Measurements from ENCODE around the gene POLR2J3. TPM values are rescaled to one million over a fixed set of nuclear protein-coding genes. Genes with fewer than 3 reads are reported as not detected.
A peak's percentile ranks its signal among the peaks of the same experiment; 100 is the strongest.
"Not testable (repeated sequence)": the region's sequence is repeated elsewhere in the genome, so short reads cannot be mapped to it uniquely, and the experiment has no call there.

Gene POLR2J3
- total RNA-seq, 2 donors from 2014 or later = 19.2 to 32.9 TPM

- DNase-seq; H3K4me1 ChIP-seq; H3K36me3 ChIP-seq; H3K27me3 ChIP-seq; H3K9me3 ChIP-seq; intact Hi-C loops (cut with DNase I); H3K27ac ChIP-seq; H3K9ac ChIP-seq (ENCODE audit: low read depth in 2 of 2, low read length in 2 of 2); H3K4me3 ChIP-seq: not testable (repeated sequence)
Measured at GRCh38 chr7:102606848-102607247, 34.5 kb upstream of the POLR2J3 start.

- H3K27ac ChIP-seq; intact Hi-C loops (cut with DNase I); DNase-seq; H3K36me3 ChIP-seq; H3K4me1 ChIP-seq; H3K27me3 ChIP-seq; H3K9ac ChIP-seq (ENCODE audit: low read depth in 2 of 2, low read length in 2 of 2); H3K4me3 ChIP-seq; H3K9me3 ChIP-seq: not testable (repeated sequence)
Measured at GRCh38 chr7:102604431-102605145, 32.2 kb upstream of the POLR2J3 start.

- H3K9me3 ChIP-seq; H3K4me3 ChIP-seq; H3K27me3 ChIP-seq; H3K9ac ChIP-seq (ENCODE audit: low read depth in 2 of 2, low read length in 2 of 2); H3K4me1 ChIP-seq; intact Hi-C loops (cut with DNase I); H3K27ac ChIP-seq; DNase-seq; H3K36me3 ChIP-seq: not testable (repeated sequence)
Measured at GRCh38 chr7:102602317-102602716, 29.9 kb upstream of the POLR2J3 start.

- H3K4me3 ChIP-seq; H3K9me3 ChIP-seq; intact Hi-C loops (cut with DNase I); H3K4me1 ChIP-seq; H3K27me3 ChIP-seq; H3K36me3 ChIP-seq; H3K9ac ChIP-seq (ENCODE audit: low read depth in 2 of 2, low read length in 2 of 2); DNase-seq; H3K27ac ChIP-seq: not testable (repeated sequence)
Measured at GRCh38 chr7:102599699-102600098, 27.3 kb upstream of the POLR2J3 start.

GRCh38 chr7:102596036-102596435, 23.7 kb upstream of the POLR2J3 start:
- H3K4me1 ChIP-seq; H3K27ac ChIP-seq; H3K4me3 ChIP-seq; H3K9ac ChIP-seq (ENCODE audit: low read depth in 2 of 2, low read length in 2 of 2); H3K27me3 ChIP-seq; H3K9me3 ChIP-seq; intact Hi-C loops (cut with DNase I); H3K36me3 ChIP-seq; DNase-seq: not testable (repeated sequence)

- H3K36me3 ChIP-seq; H3K27me3 ChIP-seq; H3K9ac ChIP-seq (ENCODE audit: low read depth in 2 of 2, low read length in 2 of 2); H3K4me1 ChIP-seq; H3K9me3 ChIP-seq; H3K4me3 ChIP-seq; intact Hi-C loops (cut with DNase I); H3K27ac ChIP-seq; DNase-seq: not testable (repeated sequence)
Measured at GRCh38 chr7:102593637-102594334, 21.4 kb upstream of the POLR2J3 start.

- H3K27me3 ChIP-seq; H3K27ac ChIP-seq; H3K9ac ChIP-seq (ENCODE audit: low read depth in 2 of 2, low read length in 2 of 2); H3K36me3 ChIP-seq; H3K4me1 ChIP-seq; intact Hi-C loops (cut with DNase I); H3K9me3 ChIP-seq; H3K4me3 ChIP-seq: not testable (repeated sequence)
- peak; percentile 85 for DNase-seq
Measured at GRCh38 chr7:102592477-102593019, 20.2 kb upstream of the POLR2J3 start.

- intact Hi-C loops (cut with DNase I); H3K4me3 ChIP-seq; H3K4me1 ChIP-seq; H3K27ac ChIP-seq; H3K9ac ChIP-seq (ENCODE audit: low read depth in 2 of 2, low read length in 2 of 2); DNase-seq; H3K36me3 ChIP-seq; H3K27me3 ChIP-seq; H3K9me3 ChIP-seq: not testable (repeated sequence)
Measured at GRCh38 chr7:102589857-102590256, 17.5 kb upstream of the POLR2J3 start.

- H3K27me3 ChIP-seq; intact Hi-C loops (cut with DNase I): not testable (repeated sequence)
Measured at GRCh38 chr7:102583495-102583894, 11.1 kb upstream of the POLR2J3 start.

GRCh38 chr7:102581722-102582121, 9.3 kb upstream of the POLR2J3 start:
- H3K9ac ChIP-seq (ENCODE audit: low read depth in 2 of 2, low read length in 2 of 2); DNase-seq; intact Hi-C loops (cut with DNase I); H3K27me3 ChIP-seq; H3K27ac ChIP-seq; H3K36me3 ChIP-seq; H3K4me3 ChIP-seq; H3K4me1 ChIP-seq; H3K9me3 ChIP-seq: not testable (repeated sequence)

More at GRCh38 chr7:102583495-102583894, 11.1 kb upstream of the POLR2J3 start:
- H3K36me3 ChIP-seq; H3K9ac ChIP-seq (ENCODE audit: low read depth in 2 of 2, low read length in 2 of 2); H3K27ac ChIP-seq; H3K4me3 ChIP-seq; H3K9me3 ChIP-seq; H3K4me1 ChIP-seq; DNase-seq: not testable (repeated sequence)

GRCh38 chr7:102578486-102578885, 6.1 kb upstream of the POLR2J3 start:
- H3K4me3 ChIP-seq; H3K27ac ChIP-seq; H3K27me3 ChIP-seq; H3K9ac ChIP-seq (ENCODE audit: low read depth in 2 of 2, low read length in 2 of 2); H3K4me1 ChIP-seq; H3K9me3 ChIP-seq; H3K36me3 ChIP-seq; intact Hi-C loops (cut with DNase I): not testable (repeated sequence)
- DNase-seq = peak; percentile 17

- H3K9ac ChIP-seq (ENCODE audit: low read depth in 2 of 2, low read length in 2 of 2); H3K4me1 ChIP-seq; H3K27me3 ChIP-seq; H3K9me3 ChIP-seq; H3K36me3 ChIP-seq; H3K27ac ChIP-seq; intact Hi-C loops (cut with DNase I); H3K4me3 ChIP-seq: not testable (repeated sequence)
- DNase-seq = peak; percentile 15
Measured at GRCh38 chr7:102577315-102578240, 5.2 kb upstream of the POLR2J3 start.

GRCh38 chr7:102576363-102576762, 4.0 kb upstream of the POLR2J3 start:
- H3K9ac ChIP-seq (ENCODE audit: low read depth in 2 of 2, low read length in 2 of 2); H3K27ac ChIP-seq; H3K4me3 ChIP-seq; H3K9me3 ChIP-seq; H3K27me3 ChIP-seq; intact Hi-C loops (cut with DNase I); DNase-seq; H3K36me3 ChIP-seq; H3K4me1 ChIP-seq: not testable (repeated sequence)

Data from colonic mucosa (tissue), 4 donors.